Activated T-helper 17 cell treated with anti-CD3 and anti-CD28 coated beads, Interleukin-2, amount 50 U/mL, for 72 hours (primary cell): ENCODE results near the gene PLXNB3. TPM values are rescaled to one million over a fixed set of nuclear protein-coding genes. Genes with fewer than 3 reads are reported as not detected.

Source experiments
- ATAC-seq: fragments of 150-1000 bp; cut with Tn5 transposase; replicated peaks from 2 replicates; pipeline ENCODE4 v1.10.0; 2021; ENCODE audit warnings: mild to moderate bottlenecking, moderate library complexity
- H3K27ac Mint-ChIP-seq: one replicate; pipeline ENCODE4 v1.8.0; 2022; ENCODE audit warnings: mixed read lengths
- H3K27me3 Mint-ChIP-seq: one replicate; pipeline ENCODE4 v1.8.0; 2022; ENCODE audit warnings: mixed read lengths
- H3K36me3 Mint-ChIP-seq: one replicate; pipeline ENCODE4 v1.8.0; 2022; ENCODE audit warnings: low read depth, mild to moderate bottlenecking, mixed read lengths
- H3K4me1 Mint-ChIP-seq: one replicate; pipeline ENCODE4 v1.8.0; 2022; ENCODE audit warnings: mixed read lengths
- H3K4me3 Mint-ChIP-seq: one replicate; pipeline ENCODE4 v1.8.0; 2022; ENCODE audit warnings: mild to moderate bottlenecking, mixed read lengths
- H3K9me3 Mint-ChIP-seq: one replicate; pipeline ENCODE4 v1.8.0; 2022; ENCODE audit warnings: mixed read lengths
- total RNA-seq, 2 donors: library from RNA; stranded (reverse); gene quantifications; one replicate each; pipeline ENCODE4 v1.2.3, GENCODE V29; 2022

PLXNB3 gene
- total RNA-seq, 2 donors from 2014 or later: 0.45 to 7.9 TPM

DNA sequence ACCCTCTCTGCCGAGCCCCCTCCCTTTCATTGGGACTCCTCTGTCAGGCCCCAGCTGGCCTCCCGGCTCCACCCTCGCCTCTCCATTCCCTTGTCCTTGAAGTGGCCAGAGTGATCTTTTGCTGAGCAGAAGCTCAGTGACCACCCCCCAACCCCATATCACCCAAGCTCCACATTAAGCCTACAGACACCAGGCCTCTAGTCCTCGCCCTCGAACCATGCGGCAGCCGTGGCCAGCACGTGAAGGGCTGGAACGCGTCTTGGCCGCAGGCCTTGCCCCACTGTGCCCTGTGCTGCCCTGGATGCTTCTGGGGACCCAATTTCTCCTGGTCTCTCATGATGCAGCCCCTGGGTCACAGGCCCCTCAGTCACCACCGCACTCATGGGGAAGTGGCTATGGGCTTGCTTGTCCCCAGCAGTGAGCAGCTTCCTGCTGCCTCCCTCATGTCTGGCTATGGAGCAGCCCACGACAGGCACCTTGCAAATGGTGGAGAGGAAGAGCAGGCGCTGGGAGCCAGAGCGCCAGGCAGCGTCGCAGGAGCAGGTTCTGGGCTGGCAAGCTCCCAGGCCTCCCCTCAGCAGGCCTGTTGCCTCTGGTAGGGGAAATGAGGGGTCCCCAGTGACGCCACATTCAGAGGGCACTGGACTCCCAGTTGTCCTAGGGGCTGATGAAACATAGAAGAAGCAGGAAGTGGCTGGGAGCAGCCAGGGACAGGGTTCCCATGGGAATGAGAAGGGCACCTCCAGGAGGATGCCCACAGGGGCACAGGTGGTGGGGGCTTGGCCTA, 16.0 kb downstream of the PLXNB3 start:
- no peak for ATAC-seq
- H3K36me3 Mint-ChIP-seq: peaks cover 6% of the 10 kb centered on the region
- H3K27me3 Mint-ChIP-seq: peaks cover 7% of the 10 kb centered on the region
- H3K4me3 Mint-ChIP-seq: no peak overlapping the region
- H3K9me3 Mint-ChIP-seq: no peaks in the 10 kb centered on the region
- H3K4me1 Mint-ChIP-seq: no peaks in the 10 kb centered on the region
- H3K27ac Mint-ChIP-seq: no peak overlapping the region

DNA sequence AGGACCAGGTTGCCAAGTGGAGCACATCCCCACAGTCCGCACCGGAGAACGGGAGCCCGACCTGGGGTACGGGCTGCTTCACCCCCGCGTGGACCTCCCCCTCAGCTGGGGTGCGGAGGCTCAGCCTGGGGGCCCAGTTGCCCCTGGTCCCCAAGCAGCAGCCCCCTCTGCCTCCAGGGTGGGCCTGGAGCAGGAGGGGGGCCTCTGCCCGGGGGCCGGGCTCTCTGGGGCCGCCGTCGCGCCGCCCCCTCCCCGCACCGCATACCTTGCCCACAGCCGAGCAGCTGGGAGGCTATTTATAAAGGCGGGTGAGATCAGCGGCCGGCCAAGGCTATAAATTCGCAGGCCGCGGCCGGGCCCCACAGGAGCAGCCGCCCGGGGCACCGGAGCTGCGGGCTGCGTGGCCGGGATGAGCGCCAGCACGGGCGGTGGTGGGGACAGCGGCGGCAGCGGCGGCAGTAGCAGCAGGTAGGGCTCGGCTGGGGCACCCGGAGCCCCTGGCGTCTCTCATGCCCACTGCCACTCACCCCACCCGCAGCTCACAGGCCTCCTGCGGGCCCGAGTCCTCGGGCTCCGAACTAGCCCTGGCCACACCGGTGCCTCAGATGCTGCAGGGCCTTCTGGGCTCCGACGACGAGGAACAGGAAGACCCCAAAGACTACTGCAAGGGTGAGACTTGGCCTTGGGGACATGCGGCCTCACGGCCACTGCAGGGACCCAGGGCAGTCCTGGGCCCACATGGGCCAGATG, 16.8 kb downstream of the PLXNB3 start, which contains the start of gene SRPK3:
TSS of gene SRPK3 (plus strand) at position 364 of the 750 bp plus-strand sequence. CDS start at position 410, 46 bp downstream.
- peaks cover 12% of the 10 kb centered on the region for H3K36me3 Mint-ChIP-seq
- no peak within 1 kb of the TSS for H3K27ac Mint-ChIP-seq
- H3K4me3 Mint-ChIP-seq: no peak within 1 kb of the TSS
- H3K9me3 Mint-ChIP-seq: no peaks in the 10 kb centered on the region
- H3K4me1 Mint-ChIP-seq: no peaks in the 10 kb centered on the region
- no peak for ATAC-seq
- peaks cover 7% of the 10 kb centered on the region for H3K27me3 Mint-ChIP-seq

DNA sequence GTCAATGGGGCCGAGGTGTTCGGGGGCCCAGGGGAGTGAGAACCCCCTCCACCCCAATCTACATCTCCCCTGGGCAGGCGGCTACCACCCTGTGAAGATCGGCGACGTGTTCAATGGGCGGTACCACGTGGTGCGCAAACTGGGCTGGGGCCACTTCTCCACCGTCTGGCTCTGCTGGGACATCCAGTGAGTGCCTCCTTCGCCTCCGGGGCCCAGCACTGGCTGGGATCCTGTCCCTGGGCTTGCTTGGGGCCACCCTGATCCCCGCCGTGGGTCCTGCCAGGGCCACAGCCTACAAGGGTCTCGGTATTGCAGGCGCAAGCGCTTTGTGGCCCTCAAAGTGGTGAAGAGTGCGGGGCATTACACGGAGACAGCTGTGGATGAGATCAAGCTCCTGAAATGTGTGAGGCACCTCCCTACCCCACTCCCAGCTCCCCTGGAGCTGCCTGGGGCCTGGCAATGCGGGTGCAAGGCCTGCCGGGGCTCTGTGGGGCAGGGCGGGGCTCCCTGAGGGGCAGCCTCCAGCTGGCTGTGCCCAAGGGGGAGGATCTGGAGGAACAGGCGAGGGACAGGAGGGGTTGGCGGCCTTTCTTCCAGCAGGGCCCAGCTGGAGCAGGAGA, 17.5 kb downstream of the PLXNB3 start:
- peaks cover 19% of the 10 kb centered on the region for H3K36me3 Mint-ChIP-seq

DNA sequence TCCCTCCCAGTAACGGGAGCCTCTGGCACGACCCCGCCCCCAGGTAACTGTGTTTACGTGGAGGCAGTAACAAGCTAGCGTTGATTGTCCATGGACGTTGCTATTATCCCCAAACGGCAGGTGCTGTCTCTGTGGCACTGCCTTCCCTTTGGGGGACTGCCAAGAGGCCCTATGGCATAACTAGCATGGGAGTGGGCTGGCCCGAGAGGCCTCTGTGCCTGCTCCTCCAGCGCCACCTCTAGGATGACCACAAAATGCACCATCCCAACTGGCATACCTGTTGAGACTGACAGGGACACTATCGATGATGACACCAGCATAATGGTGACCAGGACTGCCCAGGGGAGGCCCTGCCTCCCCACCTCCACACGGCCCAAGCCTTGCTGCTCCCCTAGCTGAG, 18.3 kb downstream of the PLXNB3 start:
- Mint-ChIP-seq H3K36me3 (peaks cover 24% of the 10 kb centered on the region), H3K27me3 (peaks cover 7% of the 10 kb centered on the region), H3K4me1 (no peaks in the 10 kb centered on the region), H3K27ac (no peak overlapping the region), H3K9me3 (no peaks in the 10 kb centered on the region), H3K4me3 (no peak overlapping the region)
- ATAC-seq: peak; percentile 25

More for the DNA sequence above, 17.5 kb downstream of the PLXNB3 start:
- Mint-ChIP-seq H3K27ac (no peak overlapping the region), H3K4me1 (no peaks in the 10 kb centered on the region), H3K27me3 (peaks cover 7% of the 10 kb centered on the region), H3K4me3 (no peak overlapping the region), H3K9me3 (no peaks in the 10 kb centered on the region)
- ATAC-seq: peak; percentile 13

DNA sequence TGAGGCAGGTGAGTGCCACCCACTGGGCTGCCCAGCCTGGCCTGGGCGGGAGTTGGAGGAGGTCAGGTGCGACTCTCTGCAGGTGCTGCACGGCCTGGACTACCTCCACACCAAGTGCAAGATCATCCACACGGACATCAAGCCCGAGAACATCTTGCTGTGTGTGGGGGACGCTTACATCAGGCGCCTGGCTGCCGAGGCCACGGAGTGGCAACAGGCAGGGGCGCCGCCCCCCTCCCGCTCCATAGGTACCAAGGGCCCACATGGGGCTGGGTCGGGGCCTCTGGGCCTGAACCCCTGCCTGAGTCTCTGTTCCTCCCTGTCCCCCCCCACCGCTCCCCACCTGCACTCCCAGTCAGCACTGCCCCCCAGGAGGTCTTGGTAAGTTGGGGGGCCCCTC, 18.8 kb downstream of the PLXNB3 start:
- ATAC-seq: no peak
- no peaks in the 10 kb centered on the region for H3K4me1 Mint-ChIP-seq
- H3K27ac Mint-ChIP-seq: no peak overlapping the region
- no peak overlapping the region for H3K4me3 Mint-ChIP-seq
- no peaks in the 10 kb centered on the region for H3K9me3 Mint-ChIP-seq
- H3K27me3 Mint-ChIP-seq: peaks cover 7% of the 10 kb centered on the region
- H3K36me3 Mint-ChIP-seq: peaks cover 24% of the 10 kb centered on the region

DNA sequence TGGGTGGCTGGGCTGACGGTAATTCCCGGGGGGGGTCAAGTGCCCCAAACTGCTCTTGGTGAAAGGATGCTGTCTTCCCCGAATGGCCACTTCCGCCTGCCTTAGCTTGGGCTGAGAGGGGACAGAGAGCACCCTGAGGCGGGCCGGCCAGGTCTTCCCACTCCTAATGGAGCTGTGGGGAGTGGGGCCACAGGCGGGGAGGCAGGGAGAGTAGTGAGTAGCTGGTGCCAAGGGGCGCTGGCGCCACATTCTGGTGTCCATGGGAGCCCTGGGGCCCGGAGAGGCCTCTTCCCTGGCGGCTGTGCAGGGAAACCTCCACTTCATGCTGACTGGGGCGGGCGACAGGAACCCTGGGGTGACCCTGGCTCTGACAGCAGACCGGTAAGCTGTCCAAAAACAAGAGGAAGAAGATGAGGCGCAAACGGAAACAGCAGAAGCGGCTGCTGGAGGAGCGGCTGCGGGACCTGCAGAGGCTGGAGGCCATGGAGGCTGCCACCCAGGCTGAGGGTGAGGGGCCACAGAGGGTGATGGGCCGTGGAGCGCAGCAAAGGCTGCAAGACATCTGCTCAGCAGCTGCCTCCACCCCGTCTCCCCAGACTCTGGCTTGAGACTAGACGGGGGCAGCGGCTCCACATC, 19.4 kb downstream of the PLXNB3 start:
- H3K4me3 Mint-ChIP-seq: no peak overlapping the region

DNA sequence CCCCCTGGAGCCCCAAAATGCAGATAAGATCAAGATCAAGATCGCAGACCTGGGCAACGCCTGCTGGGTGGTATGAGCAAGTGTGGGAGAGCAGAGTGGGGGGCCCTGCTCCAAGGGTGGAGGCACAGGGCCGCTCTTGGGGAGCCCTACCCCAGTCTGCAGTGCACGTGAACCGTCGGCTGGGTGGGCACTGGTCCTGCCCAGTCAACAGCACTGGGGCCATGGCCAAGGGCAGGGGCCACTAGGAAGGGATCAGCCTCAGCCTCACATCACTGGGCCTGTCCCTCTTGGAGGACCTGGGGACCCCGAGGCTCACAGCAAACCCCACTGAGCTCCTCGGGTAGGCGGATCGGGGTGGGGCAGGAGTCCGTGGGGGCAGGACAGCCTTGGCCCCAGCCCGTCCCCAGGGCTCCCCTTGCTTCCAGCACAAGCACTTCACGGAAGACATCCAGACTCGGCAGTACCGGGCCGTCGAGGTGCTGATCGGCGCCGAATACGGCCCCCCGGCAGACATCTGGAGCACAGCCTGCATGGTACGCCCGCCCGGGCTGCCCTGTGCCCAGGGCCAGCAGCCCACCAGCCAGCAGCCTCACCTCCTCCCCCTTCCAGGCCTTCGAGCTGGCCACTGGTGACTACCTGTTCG, 20.4 kb downstream of the PLXNB3 start:
- peaks cover 24% of the 10 kb centered on the region for H3K36me3 Mint-ChIP-seq
- no peaks in the 10 kb centered on the region for H3K9me3 Mint-ChIP-seq
- H3K4me1 Mint-ChIP-seq: no peaks in the 10 kb centered on the region
- peaks cover 7% of the 10 kb centered on the region for H3K27me3 Mint-ChIP-seq
- ATAC-seq: no peak
- no peak overlapping the region for H3K4me3 Mint-ChIP-seq
- no peak overlapping the region for H3K27ac Mint-ChIP-seq

More for the DNA sequence above, 19.4 kb downstream of the PLXNB3 start:
- Mint-ChIP-seq H3K4me1 (no peaks in the 10 kb centered on the region), H3K36me3 (peaks cover 24% of the 10 kb centered on the region), H3K27ac (no peak overlapping the region), H3K27me3 (peaks cover 7% of the 10 kb centered on the region), H3K9me3 (no peaks in the 10 kb centered on the region)
- ATAC-seq: no peak

DNA sequence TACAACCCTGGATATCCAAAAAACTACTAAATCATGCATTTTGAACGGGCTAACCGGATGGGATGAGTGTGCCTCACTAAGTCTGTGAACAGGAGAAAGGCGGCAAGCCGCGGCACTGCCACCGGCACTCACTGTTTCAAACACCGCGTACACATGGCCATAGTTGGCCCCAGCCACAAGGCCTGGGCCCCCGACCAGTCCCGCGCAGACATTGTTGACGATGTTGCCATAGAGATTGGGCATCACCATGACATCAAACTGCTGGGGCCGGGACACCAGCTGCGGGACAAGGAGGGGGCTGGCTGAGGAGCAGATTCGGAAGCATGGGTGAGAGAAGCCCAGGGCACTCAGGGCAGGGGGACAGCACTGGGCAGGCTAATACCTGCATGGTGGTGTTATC, 22.6 kb downstream of the PLXNB3 start:
- Mint-ChIP-seq H3K4me3 (no peak overlapping the region), H3K9me3 (no peaks in the 10 kb centered on the region), H3K27me3 (no peaks in the 10 kb centered on the region), H3K4me1 (no peaks in the 10 kb centered on the region), H3K27ac (no peak overlapping the region), H3K36me3 (peaks cover 18% of the 10 kb centered on the region)
- no peak for ATAC-seq

DNA sequence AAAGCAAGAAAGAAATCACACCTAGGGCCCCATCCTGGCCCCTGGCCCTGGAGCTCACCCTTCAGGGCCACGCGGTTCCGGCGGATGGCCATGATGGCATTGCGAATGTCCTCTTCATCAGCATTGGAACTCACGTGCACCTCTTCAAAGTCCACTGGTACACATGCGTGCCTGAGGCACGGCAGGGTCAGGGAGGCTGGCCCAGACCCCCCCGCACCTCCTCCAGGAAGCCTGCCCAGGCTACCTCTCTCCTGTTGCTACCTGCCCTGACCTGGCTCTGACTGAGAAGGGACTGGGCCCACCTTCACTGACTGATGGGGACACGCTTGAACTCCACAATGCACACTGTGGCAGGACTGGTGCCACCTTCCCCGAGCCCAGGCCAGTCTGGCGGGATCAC, 25.6 kb downstream of the PLXNB3 start:
- Mint-ChIP-seq H3K4me1 (no peaks in the 10 kb centered on the region), H3K27me3 (no peaks in the 10 kb centered on the region), H3K9me3 (no peaks in the 10 kb centered on the region), H3K36me3 (peaks cover 30% of the 10 kb centered on the region), H3K4me3 (no peak overlapping the region), H3K27ac (no peak overlapping the region)
- no peak for ATAC-seq

DNA sequence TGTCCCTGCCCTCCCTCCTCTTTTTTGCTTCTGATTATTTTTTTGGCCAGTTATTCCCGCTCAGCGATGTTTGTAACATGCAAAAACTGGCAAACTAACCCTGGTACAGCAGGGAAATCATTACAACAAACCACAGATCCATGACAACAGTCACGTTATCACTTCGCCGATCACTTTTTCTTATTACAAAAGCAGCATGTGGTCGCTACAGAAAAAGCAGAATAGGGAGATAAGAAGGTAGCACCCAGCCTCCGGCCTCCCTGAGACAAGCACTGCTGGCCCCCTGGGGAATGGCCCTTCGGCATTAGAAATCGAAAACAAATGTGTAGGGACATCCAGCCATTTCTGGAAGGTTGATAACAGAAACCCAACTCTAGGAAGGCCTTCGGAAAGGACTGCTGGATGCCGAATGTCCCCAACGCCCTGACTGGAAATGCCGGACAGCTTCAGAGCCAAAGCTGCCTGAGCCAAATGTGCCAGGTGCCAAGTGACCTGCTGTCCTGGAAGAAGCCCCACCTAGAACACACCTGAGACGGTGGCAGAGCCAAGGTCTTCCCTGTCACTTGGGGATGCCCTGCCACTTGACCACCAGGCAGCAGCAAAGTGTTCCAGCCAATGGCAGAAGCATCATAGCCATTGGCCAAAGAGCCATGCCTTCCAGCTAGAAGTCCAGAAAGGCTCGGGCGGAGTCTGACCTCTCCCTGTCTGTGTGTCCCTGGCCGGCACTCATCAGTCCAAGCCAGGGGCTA, 27.2 kb downstream of the PLXNB3 start:
- H3K4me1 Mint-ChIP-seq: no peaks in the 10 kb centered on the region
- no peak overlapping the region for H3K27ac Mint-ChIP-seq
- ATAC-seq: no peak
- no peaks in the 10 kb centered on the region for H3K27me3 Mint-ChIP-seq
- H3K36me3 Mint-ChIP-seq: peaks cover 30% of the 10 kb centered on the region
- H3K4me3 Mint-ChIP-seq: no peak overlapping the region
- H3K9me3 Mint-ChIP-seq: no peaks in the 10 kb centered on the region

DNA sequence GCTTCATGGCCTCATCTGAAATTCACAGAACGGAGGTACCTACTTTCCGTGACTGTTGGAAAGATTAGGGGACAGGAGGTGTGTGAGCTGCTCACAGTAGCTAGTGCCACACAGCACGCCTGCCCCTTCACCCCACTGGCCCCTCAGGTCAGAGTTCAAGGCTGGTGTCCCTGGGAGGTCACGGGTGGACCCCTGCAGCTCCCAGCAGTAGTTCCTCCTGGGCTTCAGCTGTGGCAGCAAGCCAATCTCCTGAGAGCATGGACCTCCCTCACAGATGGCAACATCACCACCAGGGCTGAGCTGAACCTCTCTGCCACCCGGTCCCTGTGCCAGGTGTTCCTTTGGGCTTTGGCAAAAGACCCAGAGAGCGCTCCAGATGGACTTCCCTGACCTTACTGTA, 28.3 kb downstream of the PLXNB3 start:
- H3K4me1 Mint-ChIP-seq: no peaks in the 10 kb centered on the region
- no peak overlapping the region for H3K27ac Mint-ChIP-seq
- ATAC-seq: no peak
- no peaks in the 10 kb centered on the region for H3K27me3 Mint-ChIP-seq
- H3K4me3 Mint-ChIP-seq: peak overlapping the region; percentile 85
- H3K9me3 Mint-ChIP-seq: no peaks in the 10 kb centered on the region
- peaks cover 34% of the 10 kb centered on the region for H3K36me3 Mint-ChIP-seq

DNA sequence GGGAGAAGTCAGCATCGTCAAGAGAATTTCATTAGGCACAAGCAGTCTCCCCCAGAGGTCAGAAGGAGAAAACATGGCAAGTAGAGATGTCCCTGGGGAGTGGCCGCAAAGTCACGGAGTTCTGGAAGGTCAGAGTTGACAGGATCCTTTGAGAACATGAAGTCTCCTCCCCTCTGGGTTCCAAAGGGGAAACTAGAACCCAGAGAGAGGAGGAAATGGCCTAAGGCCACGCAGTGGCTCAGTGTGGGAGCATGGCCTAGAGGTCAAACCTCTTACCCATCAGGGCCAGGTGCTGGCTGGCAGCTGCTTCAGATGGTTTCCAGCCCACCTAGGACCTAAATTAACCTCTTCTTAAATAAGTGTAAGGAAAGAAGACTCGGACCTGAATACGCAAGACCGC, 29.2 kb downstream of the PLXNB3 start:
- Mint-ChIP-seq H3K27ac (peak overlapping the region; percentile 86), H3K27me3 (no peaks in the 10 kb centered on the region), H3K9me3 (no peaks in the 10 kb centered on the region), H3K4me3 (peak overlapping the region; percentile 85), H3K36me3 (peaks cover 38% of the 10 kb centered on the region), H3K4me1 (no peaks in the 10 kb centered on the region)
- no peak for ATAC-seq

DNA sequence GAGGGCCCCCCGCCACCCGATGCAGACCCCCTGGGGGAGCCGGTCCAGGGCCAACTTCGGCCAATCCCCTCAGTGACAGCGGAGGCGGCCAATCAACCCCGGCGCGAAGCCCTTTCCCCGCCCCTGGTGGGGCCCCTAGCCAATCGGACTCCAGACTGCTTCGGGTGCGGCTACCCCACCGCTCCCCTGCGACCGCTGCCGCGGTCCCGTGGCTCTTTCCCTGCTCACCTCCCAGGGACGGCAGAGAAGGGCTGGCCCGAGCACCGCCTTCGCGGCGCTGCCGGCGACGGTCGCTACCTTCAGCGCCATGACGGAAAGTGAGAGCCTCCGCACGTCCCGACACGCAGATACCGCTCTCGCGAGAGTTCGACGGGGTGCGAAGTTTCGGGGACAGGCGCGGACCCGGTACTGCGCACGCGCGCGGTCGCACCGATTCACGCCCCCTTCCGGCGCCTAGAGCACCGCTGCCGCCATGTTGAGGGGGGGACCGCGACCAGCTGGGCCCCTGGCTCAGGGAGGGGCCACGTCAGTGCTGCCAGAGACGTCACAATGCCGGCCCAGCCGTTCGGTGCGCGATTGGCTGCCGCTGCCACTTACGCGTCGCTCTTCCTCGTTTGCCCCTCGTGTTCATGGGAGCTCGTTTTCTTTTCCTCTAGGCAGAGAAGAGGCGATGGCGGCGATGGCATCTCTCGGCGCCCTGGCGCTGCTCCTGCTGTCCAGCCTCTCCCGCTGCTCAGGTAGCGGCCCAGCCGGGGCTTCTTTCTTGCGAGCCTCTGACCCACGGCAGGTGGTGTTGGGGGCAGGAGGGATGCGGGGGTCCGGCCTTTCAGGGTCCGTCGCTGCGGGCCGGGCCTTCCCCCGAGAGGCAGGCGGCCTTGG, 30.2 kb downstream of the PLXNB3 start, which contains the start of the genes IDH3G and SSR4:
TSS of gene IDH3G (minus strand) at position 358 of the 879 bp plus-strand sequence. CDS start at position 309, 49 bp downstream.
TSS of gene SSR4 (plus strand) at position 651 of the 879 bp plus-strand sequence. CDS start at position 671, 20 bp downstream.
- Mint-ChIP-seq H3K9me3 (no peaks in the 10 kb centered on the region), H3K27ac (peak within 1 kb of the TSS; percentile 86), H3K4me1 (no peaks in the 10 kb centered on the region), H3K36me3 (peaks cover 47% of the 10 kb centered on the region), H3K27me3 (no peaks in the 10 kb centered on the region), H3K4me3 (peak within 1 kb of the TSS; percentile 85)
- ATAC-seq: peak; percentile 98
